Fibroblast of gingiva (primary cell): ENCODE results near the gene MED7.

Experiments
- DNase-seq: peaks from one replicate; pipeline ENCODE4 v3.0.0-alpha.2; 2011; ENCODE audit warnings: low read depth

The MED7 gene

GRCh38 chr5:157106630-157107461, 35.8 kb downstream of the MED7 start:
- no peak for DNase-seq

- peak; percentile 84 for DNase-seq
Observed at GRCh38 chr5:157100140-157100679, 42.5 kb downstream of the MED7 start.

DNA sequence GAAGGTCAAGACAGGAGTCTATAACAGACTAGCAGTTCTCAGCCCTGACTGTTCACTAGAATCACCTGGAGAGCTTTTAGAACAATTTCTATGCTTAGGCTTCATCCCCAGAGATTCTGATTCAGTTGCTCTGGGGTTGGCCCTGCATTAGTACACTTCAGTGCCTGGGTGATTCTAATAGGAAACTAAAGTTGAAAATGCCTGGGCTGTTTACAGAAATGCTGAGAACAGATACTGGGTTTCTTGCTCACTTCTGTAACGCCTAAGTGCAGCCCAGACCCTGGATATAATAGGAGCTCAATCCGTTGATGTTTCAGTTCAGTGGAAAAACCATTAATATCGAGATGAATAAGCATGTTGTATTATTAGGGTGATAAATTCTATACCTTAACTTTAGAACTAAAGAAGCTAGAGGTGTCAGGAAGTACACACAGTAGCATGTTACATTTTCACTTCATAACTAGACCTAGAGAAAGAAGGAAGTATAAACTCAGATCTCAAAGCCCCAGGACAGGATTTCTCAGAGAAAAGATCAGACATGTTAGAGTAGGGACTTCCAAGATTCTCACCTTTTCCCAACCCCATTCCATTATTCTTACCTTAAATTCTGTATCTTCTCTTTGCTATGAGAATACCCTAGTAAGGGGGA, 54.2 kb downstream of the MED7 start:
- DNase-seq = no peak
